Measurements from ENCODE around the gene KIAA0232. TPM values are rescaled to one million over a fixed set of nuclear protein-coding genes. Genes with fewer than 3 reads are reported as not detected.
"Not testable (repeated sequence)": the region's sequence is repeated elsewhere in the genome, so short reads cannot be mapped to it uniquely, and the experiment has no call there.

The KIAA0232 gene
- total RNA-seq, 1 experiment from 2014 or later: 5.5 TPM

GRCh38 chr4:6890358-6890757 lies 107.8 kb downstream of the KIAA0232 start:
- BruUV-seq (replicated peaks): no TSS peak
- CTCF ChIA-PET: no interaction called here
- intact Hi-C loops (cut with micrococcal nuclease): no loop called here

GRCh38 chr4:6890971-6891370 lies 108.4 kb downstream of the KIAA0232 start:
- H3K36me3 ChIP-seq (ENCODE audit: low read depth, low read length); H3K9ac ChIP-seq (ENCODE audit: low read length); intact Hi-C loops (cut with micrococcal nuclease); CTCF ChIA-PET; H3K4me1 ChIP-seq (ENCODE audit: insufficient read depth, low read length); H3K27me3 ChIP-seq (ENCODE audit: low read length); H2AFZ ChIP-seq (ENCODE audit: low read length); H3K9me3 ChIP-seq (ENCODE audit: low read length); H3K9me2 ChIP-seq (replicated peaks; ENCODE audit: low read length); H3K4me3 ChIP-seq (ENCODE audit: low read length); POLR2A ChIA-PET (ENCODE audit: unreplicated experiment); H3K27ac ChIP-seq (ENCODE audit: low read length); H3K4me2 ChIP-seq (ENCODE audit: low read length); H4K20me1 ChIP-seq (ENCODE audit: low read length); H3F3A ChIP-seq (ENCODE audit: low read length, unreplicated experiment); DNase-seq; ATAC-seq; BruUV-seq (replicated peaks); H3K79me2 ChIP-seq (ENCODE audit: low read length): not testable (repeated sequence)

More at GRCh38 chr4:6890358-6890757, 107.8 kb downstream of the KIAA0232 start:
- H3K9ac ChIP-seq (ENCODE audit: low read length): no peak overlapping the region
- H3K4me3 ChIP-seq (ENCODE audit: low read length): no peak overlapping the region
- H3K4me1 ChIP-seq (ENCODE audit: insufficient read depth, low read length): peaks cover 6% of the 10 kb centered on the region; the same call in 1 of the 2 replicates
- POLR2A ChIA-PET (ENCODE audit: unreplicated experiment): no interaction called here
- no peaks in the 10 kb centered on the region for H3K79me2 ChIP-seq (ENCODE audit: low read length)
- H3K27ac ChIP-seq (ENCODE audit: low read length): no peak overlapping the region
- DNase-seq (no peak), ATAC-seq (no peak)
- H3K36me3 ChIP-seq (ENCODE audit: low read depth, low read length): no peaks in the 10 kb centered on the region
- TF ChIP-seq CTCF (conservative IDR thresholded peaks at IDR 0.05; ENCODE audit: low read depth, low read length) (no peak), EZH2 (IDR thresholded peaks at IDR 0.05; ENCODE audit: low read length, unreplicated experiment) (no peak), EZH2phosphoT487 (IDR thresholded peaks at IDR 0.05; ENCODE audit: borderline replicate concordance, low read length) (no peak)
- H4K20me1 ChIP-seq (ENCODE audit: low read length): no peaks in the 10 kb centered on the region
- no peaks in the 10 kb centered on the region for H3K27me3 ChIP-seq (ENCODE audit: low read length)
- H3K4me2 ChIP-seq (ENCODE audit: low read length): no peak overlapping the region
- H3K9me3 ChIP-seq (ENCODE audit: low read length): no peaks in the 10 kb centered on the region
- no peaks in the 10 kb centered on the region for H3F3A ChIP-seq (ENCODE audit: low read length, unreplicated experiment)
- no peak overlapping the region for H2AFZ ChIP-seq (ENCODE audit: low read length)
- no peaks in the 10 kb centered on the region for H3K9me2 ChIP-seq (replicated peaks; ENCODE audit: low read length)

DNA sequence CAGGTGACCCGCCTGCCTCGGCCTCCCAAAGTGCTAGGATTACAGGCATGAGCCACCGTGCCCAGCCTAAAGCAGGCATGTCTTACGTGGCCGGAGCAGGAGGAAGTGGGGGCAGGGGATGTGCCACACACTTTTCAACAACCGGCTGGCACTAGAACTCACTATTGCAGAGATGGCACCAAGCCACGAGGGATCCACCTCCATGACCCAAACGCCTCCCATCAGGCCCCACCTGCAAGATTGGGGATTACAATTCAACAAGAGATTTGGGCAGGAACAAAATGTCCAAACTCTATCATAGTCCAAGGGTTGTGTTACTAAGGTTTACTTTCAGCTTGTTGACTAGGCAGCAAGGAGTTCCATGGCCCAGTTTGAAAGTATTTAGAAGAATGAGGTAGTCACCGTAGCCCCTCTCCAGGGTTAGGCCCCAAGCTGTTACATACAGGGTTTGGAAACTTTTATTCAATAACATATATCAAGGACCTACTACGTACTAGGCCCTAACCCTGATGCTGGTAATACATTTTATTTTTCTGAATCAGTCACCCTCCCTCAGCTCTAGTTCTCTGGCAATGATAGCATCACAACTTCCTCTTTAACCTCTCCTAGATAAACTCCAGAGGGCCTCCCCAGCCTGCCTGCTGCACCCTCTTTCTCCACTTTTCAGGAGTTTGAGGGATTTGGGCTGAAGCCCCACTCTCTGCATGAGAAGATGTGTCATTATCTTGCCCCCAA lies 109.1 kb downstream of the KIAA0232 start:
- Histone ChIP-seq H3K4me2 (ENCODE audit: low read length) (peak overlapping the region; percentile 76), H3K9me2 (replicated peaks; ENCODE audit: low read length) (no peaks in the 10 kb centered on the region), H3K4me3 (ENCODE audit: low read length) (no peak overlapping the region; the same call in 1 of the 2 replicates), H3K36me3 (ENCODE audit: low read depth, low read length) (no peaks in the 10 kb centered on the region), H2AFZ (ENCODE audit: low read length) (peak overlapping the region; percentile 66), H3K4me1 (ENCODE audit: insufficient read depth, low read length) (peaks cover 6% of the 10 kb centered on the region; the same call in 1 of the 2 replicates), H3K79me2 (ENCODE audit: low read length) (no peaks in the 10 kb centered on the region), H3K9ac (ENCODE audit: low read length) (no peak overlapping the region), H4K20me1 (ENCODE audit: low read length) (no peaks in the 10 kb centered on the region), H3K27ac (ENCODE audit: low read length) (no peak overlapping the region), H3K27me3 (ENCODE audit: low read length) (no peaks in the 10 kb centered on the region), H3F3A (ENCODE audit: low read length, unreplicated experiment) (no peaks in the 10 kb centered on the region), H3K9me3 (ENCODE audit: low read length) (no peaks in the 10 kb centered on the region)
- TF ChIP-seq EZH2 (IDR thresholded peaks at IDR 0.05; ENCODE audit: low read length, unreplicated experiment) (no peak), EZH2phosphoT487 (IDR thresholded peaks at IDR 0.05; ENCODE audit: borderline replicate concordance, low read length) (no peak), CTCF (conservative IDR thresholded peaks at IDR 0.05; ENCODE audit: low read depth, low read length) (no peak)
- intact Hi-C loops (cut with micrococcal nuclease): no loop called here
- DNase-seq: no peak
- ATAC-seq: peak; percentile 35
- POLR2A ChIA-PET (ENCODE audit: unreplicated experiment): no interaction called here
- BruUV-seq (replicated peaks): no TSS peak
- CTCF ChIA-PET: no interaction called here
